NCI-H748 treated with DMSO at 0.1 percent for 48 hours (cell line): ENCODE results near the gene SEMA4C.
"Not testable (repeated sequence)": the region's sequence is repeated elsewhere in the genome, so short reads cannot be mapped to it uniquely, and the experiment has no call there.

ENCODE experiments used
- DNase-seq: peaks from one replicate; lab custom pipeline; 2025; lab: John Stamatoyannopoulos, UW

The SEMA4C gene

DNA sequence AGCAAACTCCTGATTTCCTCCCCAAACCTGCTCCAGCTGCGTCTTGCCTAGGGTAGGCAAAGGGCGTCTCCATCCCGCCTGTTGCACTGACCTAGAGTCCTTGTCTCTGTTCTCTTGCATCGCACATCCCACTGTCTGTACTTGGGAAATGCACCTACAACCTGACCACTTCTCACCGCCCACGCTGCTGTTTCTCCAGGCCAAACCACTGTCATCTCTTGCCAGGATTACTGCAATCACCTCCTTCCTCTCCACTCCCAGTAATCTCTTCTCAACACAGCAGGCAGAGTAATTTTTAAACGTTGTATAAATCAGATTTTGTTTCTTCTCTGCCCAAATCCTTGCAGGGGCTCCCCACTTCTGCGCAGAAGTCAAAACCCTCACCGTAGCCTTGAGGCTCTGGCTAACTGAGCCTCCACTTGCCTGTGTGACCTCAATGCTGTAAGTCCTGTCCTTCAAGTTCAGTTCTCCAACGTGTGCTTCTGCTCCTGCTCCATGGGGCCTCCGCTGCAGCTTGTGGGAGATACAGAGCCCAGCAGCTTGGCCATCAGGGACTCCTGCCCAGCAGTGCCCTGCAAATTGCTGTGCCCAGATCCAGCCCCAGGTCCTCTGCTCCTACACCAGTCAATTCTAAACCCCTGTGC is 27.7 kb upstream of the SEMA4C start:
- no peak for DNase-seq

DNA sequence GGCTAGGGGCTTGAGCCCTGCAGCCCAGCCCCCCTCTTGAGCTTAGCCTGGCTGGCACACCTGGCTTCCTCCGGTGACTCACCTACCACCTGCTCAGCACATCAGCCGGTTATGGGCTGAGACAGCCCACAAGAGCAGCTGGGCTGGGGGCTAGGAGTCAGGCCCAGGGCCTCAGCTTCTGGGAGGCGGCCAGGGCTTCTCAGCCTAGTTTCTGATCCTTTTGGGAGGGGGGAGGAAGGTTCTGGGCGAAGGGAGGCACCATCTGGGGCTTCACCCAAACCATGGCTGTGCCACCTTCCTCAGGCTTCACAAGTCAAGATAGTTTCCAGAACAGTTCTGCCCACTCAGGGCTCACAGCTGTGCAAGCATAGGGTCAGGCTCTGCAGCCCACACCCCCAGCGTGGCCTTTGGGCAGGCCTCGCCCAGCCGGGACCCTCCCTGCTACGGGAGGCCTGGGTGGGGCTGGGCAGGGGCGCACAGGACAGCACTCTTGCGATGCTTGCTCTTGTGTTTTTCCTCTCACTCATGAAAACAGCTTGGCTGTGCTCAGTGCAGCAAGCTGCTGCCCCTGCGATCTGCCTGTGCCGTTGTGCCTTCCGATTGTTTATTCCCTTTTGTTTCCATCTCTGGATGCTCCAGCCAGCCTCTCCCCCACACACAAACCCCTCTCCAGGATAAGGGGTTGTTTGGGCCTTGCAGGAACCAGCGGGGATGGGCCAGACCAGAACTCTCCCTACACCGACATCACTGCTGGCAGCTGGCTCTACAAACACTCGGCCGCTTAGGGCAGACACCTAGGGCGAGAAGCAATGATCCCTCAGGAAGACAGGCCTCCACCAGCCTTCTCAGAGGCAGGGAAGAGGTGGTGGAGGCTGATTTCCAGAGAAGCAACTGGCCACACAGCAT is 26.1 kb upstream of the SEMA4C start:
- no peak for DNase-seq

GRCh38 chr2:96895032-96895745 is 25.3 kb upstream of the SEMA4C start:
- DNase-seq, result no peak

DNA sequence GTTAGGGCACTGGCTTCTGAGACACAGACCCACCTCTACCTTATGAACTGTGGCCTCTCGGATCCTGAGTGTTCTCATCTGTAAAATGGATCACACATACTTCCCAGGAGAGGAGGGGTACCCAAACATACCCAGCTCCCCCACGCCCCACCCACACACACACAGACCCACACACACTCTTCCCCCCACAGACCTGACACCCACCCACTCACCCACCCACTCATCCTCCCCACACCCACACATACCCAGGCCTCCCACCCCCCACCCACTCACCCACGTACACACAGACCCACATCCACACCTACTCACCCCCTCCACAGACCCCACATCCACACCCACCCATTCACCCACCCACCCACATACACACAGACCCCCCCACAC is 24.3 kb upstream of the SEMA4C start:
- no peak for DNase-seq

DNA sequence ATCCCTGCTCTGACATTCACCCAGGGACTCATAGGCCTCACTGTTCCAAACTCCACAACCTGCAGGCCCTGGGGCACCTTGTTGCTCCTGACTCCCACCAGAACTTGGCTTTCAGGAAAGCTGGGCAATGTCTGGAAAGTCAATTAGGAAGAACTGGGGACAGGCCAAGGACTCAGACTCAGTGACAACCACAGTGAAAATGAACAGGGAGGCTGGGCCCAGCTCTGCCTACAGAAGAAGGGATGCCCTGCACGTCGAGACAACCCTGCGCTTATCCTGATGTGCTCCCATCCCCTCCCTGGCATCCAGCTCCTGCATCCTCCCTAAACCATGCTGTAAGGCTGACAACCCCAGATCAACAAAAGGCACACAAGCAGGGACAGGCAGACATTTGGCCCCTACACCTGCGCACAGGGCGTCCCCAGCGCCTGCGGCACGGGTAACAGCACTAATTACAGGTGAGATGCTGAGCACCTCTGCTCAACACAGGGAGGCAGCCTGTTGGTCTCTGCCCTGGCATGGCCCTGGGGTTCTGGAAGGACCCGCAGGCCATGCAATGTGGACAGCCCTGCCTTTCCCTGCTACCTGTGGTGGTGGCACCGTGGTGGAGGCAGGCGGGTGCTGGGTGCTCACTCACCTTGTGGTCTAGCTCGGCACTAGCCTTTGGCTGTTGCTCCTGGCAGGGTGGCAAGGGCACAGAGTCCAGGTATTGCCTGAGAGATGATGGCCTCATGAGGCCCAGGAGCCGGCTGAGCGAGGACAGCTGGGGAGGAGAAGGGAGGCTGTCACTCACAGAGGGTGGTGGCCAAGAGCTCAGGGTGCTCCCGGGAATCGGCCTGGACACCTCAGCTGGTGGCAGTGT is 23.6 kb upstream of the SEMA4C start:
- DNase-seq, result no peak

- DNase-seq, result no peak
Observed at GRCh38 chr2:96891591-96892333, 21.9 kb upstream of the SEMA4C start.

GRCh38 chr2:96890726-96891385 is 21.0 kb upstream of the SEMA4C start:
- DNase-seq, result no peak

DNA sequence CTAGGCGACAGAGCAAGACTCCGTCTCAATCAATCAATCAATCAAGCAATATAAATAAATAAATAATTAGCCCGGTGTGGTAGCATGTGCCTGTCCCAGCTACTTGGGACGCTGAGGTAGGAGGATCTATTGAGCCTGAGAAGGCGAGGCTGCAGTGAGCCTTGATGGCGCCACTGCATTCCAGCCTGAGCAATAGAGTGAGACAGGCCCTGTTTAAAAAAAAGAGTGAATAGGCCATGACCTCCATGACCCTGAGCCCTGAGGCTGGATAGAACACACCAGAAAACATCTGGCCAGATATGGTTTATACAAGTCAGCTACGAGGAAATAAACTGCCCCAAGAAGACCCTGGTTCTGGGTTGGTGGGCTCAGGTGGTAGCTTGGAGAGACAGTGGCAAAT is 20.4 kb upstream of the SEMA4C start:
- no peak for DNase-seq

- DNase-seq, result not testable (repeated sequence)
Observed at GRCh38 chr2:96889502-96889901, 19.6 kb upstream of the SEMA4C start.

GRCh38 chr2:96888072-96889011 is 18.5 kb upstream of the SEMA4C start:
- peak; percentile 41 for DNase-seq

GRCh38 chr2:96887493-96888012 is 17.7 kb upstream of the SEMA4C start:
- DNase-seq, result no peak

DNA sequence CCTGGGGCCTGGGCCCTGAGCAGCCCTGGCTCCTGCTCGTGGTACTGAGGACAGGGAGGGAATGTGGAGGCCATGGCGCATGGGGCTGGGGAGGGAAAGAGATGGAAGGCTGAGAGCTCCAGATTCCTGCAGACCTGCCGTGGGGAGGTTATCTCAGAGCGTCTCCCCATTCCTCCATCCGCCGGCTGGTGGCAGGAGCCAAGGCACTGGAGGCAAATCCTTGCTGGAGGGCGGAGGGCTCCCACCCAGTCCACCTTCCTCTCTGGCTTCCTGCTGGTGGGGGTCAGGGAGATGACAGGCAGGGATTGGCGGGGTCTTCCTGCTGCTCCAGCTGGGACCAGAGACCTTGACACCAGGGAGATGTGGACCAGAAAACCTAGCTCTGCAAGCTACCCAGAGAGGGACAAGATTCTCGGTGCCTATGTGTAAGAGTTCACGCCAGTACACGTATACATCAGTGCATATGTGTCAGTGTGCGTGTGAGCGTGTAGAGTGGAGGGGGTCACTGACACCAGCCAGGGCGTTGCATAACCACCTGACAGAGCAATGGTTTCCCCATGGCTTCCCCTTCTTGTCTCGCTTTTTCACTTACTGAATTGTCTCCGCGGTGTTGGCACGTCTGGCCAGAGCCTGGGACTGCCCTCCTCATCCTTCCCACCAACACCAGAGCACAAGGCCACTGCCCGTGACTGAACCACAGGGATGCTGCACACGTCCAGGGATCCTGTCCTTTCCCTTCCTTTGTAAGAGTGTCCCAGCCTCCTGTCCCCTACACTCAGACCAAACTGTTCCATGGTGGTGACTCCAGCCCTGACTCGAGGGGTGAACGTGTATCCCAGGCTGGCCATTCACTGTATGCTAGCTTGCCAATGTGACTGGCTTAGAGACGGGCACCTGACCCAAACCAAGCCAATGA is 15.8 kb upstream of the SEMA4C start:
- DNase-seq, result no peak

GRCh38 chr2:96884299-96885094 is 14.6 kb upstream of the SEMA4C start:
- no peak for DNase-seq

DNA sequence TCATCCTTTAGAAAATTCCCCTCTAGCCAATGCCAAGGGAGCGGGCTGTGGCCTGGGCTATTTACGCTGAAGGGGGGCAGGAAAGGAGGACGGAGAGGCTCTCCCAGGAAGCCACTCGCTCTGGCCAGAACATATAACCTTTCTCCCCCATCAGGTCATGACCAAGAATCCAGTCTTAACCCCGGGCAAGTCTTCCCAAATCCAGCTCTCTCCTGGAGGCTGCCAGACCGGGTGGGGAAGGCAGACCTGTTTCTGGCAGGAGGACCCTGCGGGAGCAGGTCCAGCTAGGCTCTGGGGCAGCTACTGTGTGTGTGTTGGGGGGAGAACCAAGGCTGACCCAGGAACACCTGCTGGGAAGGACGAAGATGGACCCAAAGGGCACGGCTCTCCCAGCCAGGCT is 13.4 kb upstream of the SEMA4C start:
- DNase-seq, result no peak

GRCh38 chr2:96882906-96883305 is 13.0 kb upstream of the SEMA4C start:
- DNase-seq, result no peak

- DNase-seq, result no peak
Observed at GRCh38 chr2:96882230-96882629, 12.3 kb upstream of the SEMA4C start.
